Vagina (tissue), 2 donors: ENCODE measurements around the gene GASK1B.

Source experiments
- CTCF ChIP-seq, 3 experiments: fragments of 450-650 bp in 2 of 3; fragments of 200-600 bp in 1 of 3; sonication (generic) in 1 of 3; IDR thresholded peaks; one replicate each; pipeline ENCODE4 v1.5.1; 2017 to 2019; ENCODE audit warnings: antibody characterized with exemption in 3 of 3, mild to moderate bottlenecking in 2 of 3, moderate library complexity in 2 of 3
- POLR2A ChIP-seq, 2 donors: fragments of 450-650 bp; IDR thresholded peaks; one replicate each; pipeline ENCODE4 v1.6.1; 2017; ENCODE audit warnings: antibody characterized with exemption in 2 of 2, mild to moderate bottlenecking in 2 of 2, moderate library complexity in 2 of 2
- POLR2AphosphoS5 ChIP-seq, 2 donors: sonication (generic); formaldehyde crosslinking; IDR thresholded peaks; one replicate each; pipeline ENCODE4 v1.9.0; 2017; ENCODE audit warnings: antibody characterized with exemption in 2 of 2, mild to moderate bottlenecking in 2 of 2, low read depth in 1 of 2; ENCODE audit not compliant: insufficient read depth in 1 of 2

GRCh38 chr4:158176108-158176507, 3.3 kb upstream of the GASK1B start:
- no peak for TF ChIP-seq CTCF (IDR thresholded peaks at IDR 0.05)
- TF ChIP-seq POLR2A (IDR thresholded peaks at IDR 0.05), result no peak
- no peak for TF ChIP-seq POLR2AphosphoS5 (IDR thresholded peaks at IDR 0.05; ENCODE audit: insufficient read depth in 1 of 2, low read depth in 1 of 2)
